ENCODE measurements around the gene NEDD1. TPM values are rescaled to one million over a fixed set of nuclear protein-coding genes. Genes with fewer than 3 reads are reported as not detected.

NEDD1 gene
- total RNA-seq, 4 donors from 2014 or later = 10.9 to 20.4 (median 13.2) TPM

- TF ChIP-seq POLR2A (IDR thresholded peaks at IDR 0.05) (no peak), CTCF (IDR thresholded peaks at IDR 0.05) (no peak)
- DNase-seq (ENCODE audit: low spot score in 2 of 2) = no peak
- WGBS, 2 donors = 79 to 85% methylated on average over 4 of the region's 4 CpGs
- intact Hi-C loops (cut with DNase I; ENCODE audit: low total_unique reads) = no loop called here
- no peak overlapping the region for H3K4me3 ChIP-seq (ENCODE audit: low read depth, poor library complexity, severe bottlenecking)
Measured at GRCh38 chr12:96879301-96879700, 27.8 kb upstream of the NEDD1 start.

- TF ChIP-seq CTCF (IDR thresholded peaks at IDR 0.05) (no peak), POLR2A (IDR thresholded peaks at IDR 0.05) (no peak)
- DNase-seq (ENCODE audit: low spot score in 2 of 2) = no peak
Measured at GRCh38 chr12:96880220-96880619, 26.8 kb upstream of the NEDD1 start.

GRCh38 chr12:96881608-96882007, 25.4 kb upstream of the NEDD1 start:
- no peak for TF ChIP-seq CTCF (IDR thresholded peaks at IDR 0.05)
- no peak for DNase-seq (ENCODE audit: low spot score in 2 of 2)
- no peak overlapping the region for H3K4me3 ChIP-seq (ENCODE audit: low read depth, poor library complexity, severe bottlenecking)
- intact Hi-C loops (cut with DNase I; ENCODE audit: low total_unique reads) = no loop called here

More at GRCh38 chr12:96880220-96880619, 26.8 kb upstream of the NEDD1 start:
- 71 to 77% methylated on average over 3 of the region's 3 CpGs for WGBS, 2 donors
- H3K4me3 ChIP-seq (ENCODE audit: low read depth, poor library complexity, severe bottlenecking) = no peak overlapping the region
- intact Hi-C loops (cut with DNase I; ENCODE audit: low total_unique reads) = no loop called here

- intact Hi-C loops (cut with DNase I; ENCODE audit: low total_unique reads) = no loop called here
- no peak for TF ChIP-seq CTCF (IDR thresholded peaks at IDR 0.05)
- no peak for TF ChIP-seq POLR2A (IDR thresholded peaks at IDR 0.05)
- H3K4me3 ChIP-seq (ENCODE audit: low read depth, poor library complexity, severe bottlenecking) = no peak overlapping the region
- 62 to 66% methylated on average over 2 of the region's 2 CpGs for WGBS, 2 donors
- no peak for DNase-seq (ENCODE audit: low spot score in 2 of 2)
Measured at GRCh38 chr12:96882862-96883261, 24.2 kb upstream of the NEDD1 start.

- no peak for DNase-seq (ENCODE audit: low spot score in 2 of 2)
- intact Hi-C loops (cut with DNase I; ENCODE audit: low total_unique reads) = no loop called here
- no peak overlapping the region for H3K4me3 ChIP-seq (ENCODE audit: low read depth, poor library complexity, severe bottlenecking)
- TF ChIP-seq CTCF (IDR thresholded peaks at IDR 0.05) (no peak), POLR2A (IDR thresholded peaks at IDR 0.05) (no peak)
- WGBS, 2 donors = 91 to 92% methylated on average over 4 of the region's 4 CpGs
Measured at GRCh38 chr12:96883571-96883970, 23.5 kb upstream of the NEDD1 start.

GRCh38 chr12:96886998-96887677, 19.9 kb upstream of the NEDD1 start:
- TF ChIP-seq CTCF (IDR thresholded peaks at IDR 0.05) = no peak
- no peak for TF ChIP-seq POLR2A (IDR thresholded peaks at IDR 0.05)
- no peak for DNase-seq (ENCODE audit: low spot score in 2 of 2)
- H3K4me3 ChIP-seq (ENCODE audit: low read depth, poor library complexity, severe bottlenecking) = no peak overlapping the region
- WGBS, 2 donors = 74 to 86% methylated on average over 4 of the region's 4 CpGs
- intact Hi-C loops (cut with DNase I; ENCODE audit: low total_unique reads) = no loop called here

Data from lower leg skin (tissue), 4 donors.